ENCODE measurements around the gene KCTD1. TPM values are rescaled to one million over a fixed set of nuclear protein-coding genes. Genes with fewer than 3 reads are reported as not detected.

KCTD1 gene
- total and polyA plus RNA-seq, 8 donors, result 7.1 to 118 (median 12.9) TPM

- Histone ChIP-seq H3K27me3 (peaks cover 3 to 46% (median 15%) of the 10 kb centered on the region in 3 donors), H3K36me3 (no peaks in the 10 kb centered on the region), H3K4me3 (no peak overlapping the region), H3K9me3 (no peaks in the 10 kb centered on the region), H3K27ac (no peak overlapping the region), H3K4me1 (peaks cover 6 to 24% (median 23%) of the 10 kb centered on the region in 4 donors)
- intact Hi-C loops (cut with DNase I; ENCODE audit: low total_unique reads), result no loop called here
- TF ChIP-seq EP300 (IDR thresholded peaks at IDR 0.05) (no peak), POLR2AphosphoS5 (IDR thresholded peaks at IDR 0.05) (no peak), POLR2A (IDR thresholded peaks at IDR 0.05) (no peak), CTCF (IDR thresholded peaks at IDR 0.05) (no peak)
- no peak for DNase-seq
- WGBS, 5 donors, result 89 to 95% (median 90%) methylated on average over 1 of the region's 1 CpG
These were observed 5.6 kb upstream of the KCTD1 start for GRCh38 chr18:26553943-26554342.

DNA sequence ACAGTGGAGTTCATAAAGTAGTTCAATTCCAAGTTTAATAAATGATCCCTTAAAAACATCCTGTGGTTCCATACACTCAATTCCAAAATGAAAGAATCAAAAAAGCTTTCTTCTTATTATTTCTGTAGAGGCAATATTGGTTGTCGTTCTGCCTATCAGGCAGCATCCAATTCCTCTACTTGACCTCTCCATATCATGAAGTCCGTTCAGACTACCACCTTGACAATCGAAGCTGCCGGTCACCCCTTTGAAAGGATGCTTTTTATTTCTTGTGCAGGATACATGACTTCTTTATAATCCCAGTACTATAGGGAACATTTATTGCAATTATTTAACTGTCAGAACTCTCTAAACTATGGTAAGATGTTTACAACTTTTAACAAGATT is 3.3 kb upstream of the KCTD1 start:
- Histone ChIP-seq H3K4me3 (no peak overlapping the region), H3K9me3 (no peaks in the 10 kb centered on the region), H3K4me1 (peaks cover 17 to 40% (median 37%) of the 10 kb centered on the region in 4 donors), H3K27me3 (peaks cover 3 to 58% (median 15%) of the 10 kb centered on the region in 3 donors), H3K36me3 (no peaks in the 10 kb centered on the region), H3K27ac (no peak overlapping the region)
- 54 to 78% (median 64%) methylated on average over 4 of the region's 4 CpGs for WGBS, 5 donors
- no peak for TF ChIP-seq EP300 (IDR thresholded peaks at IDR 0.05)
- no peak for TF ChIP-seq POLR2AphosphoS5 (IDR thresholded peaks at IDR 0.05)
- no peak for TF ChIP-seq POLR2A (IDR thresholded peaks at IDR 0.05)
- no peak for TF ChIP-seq CTCF (IDR thresholded peaks at IDR 0.05)
- intact Hi-C loops (cut with DNase I; ENCODE audit: low total_unique reads), result no loop called here
- no peak for DNase-seq

DNA sequence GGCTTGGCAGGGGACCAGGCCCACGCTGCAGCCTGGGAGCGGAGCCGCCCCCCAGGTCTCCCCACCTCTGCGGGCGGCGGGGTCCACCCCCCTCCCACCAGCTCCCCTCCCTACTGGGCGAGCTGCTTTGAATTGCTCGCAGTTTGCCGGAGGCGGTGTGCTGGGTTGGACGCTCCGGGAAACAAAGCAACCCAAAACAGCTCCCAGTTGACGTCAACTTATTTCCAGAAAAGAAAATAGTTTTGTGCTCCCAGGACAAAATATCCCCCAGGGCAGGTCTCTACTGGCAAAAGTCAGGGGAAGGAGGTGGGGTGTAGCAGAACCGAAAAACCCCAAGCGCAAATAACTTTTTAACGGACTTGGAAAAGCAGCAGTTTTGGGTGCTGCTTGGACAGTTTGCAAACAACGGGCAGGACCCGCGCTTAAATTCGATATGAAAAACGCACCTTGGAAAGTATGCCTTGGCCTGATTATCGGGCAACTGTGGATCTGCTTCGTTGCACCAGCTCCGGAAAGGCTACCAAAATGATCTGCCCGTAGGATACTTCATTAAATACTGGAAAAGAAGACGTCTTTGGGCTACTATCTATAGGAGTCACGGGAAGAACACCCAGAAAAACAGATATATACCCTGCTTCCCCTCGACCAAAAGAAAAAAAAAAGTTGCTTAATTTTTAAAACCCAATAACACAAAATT is 2.8 kb upstream of the KCTD1 start:
- no peaks in the 10 kb centered on the region for H3K9me3 ChIP-seq
- WGBS, 5 donors, result 18 to 38% (median 27%) methylated on average over 21 to 28 of the region's 28 CpGs
- H3K4me3 ChIP-seq, result peak overlapping the region; percentile 65 to 90 (median 76)
- H3K27me3 ChIP-seq, result peaks cover 3 to 58% (median 15%) of the 10 kb centered on the region in 3 donors
- H3K27ac ChIP-seq, result peak overlapping the region in 2 of 5 donors; percentile 14 to 83
- DNase-seq, result peak in 1 of 2 donors; percentile 57
- TF ChIP-seq POLR2AphosphoS5 (IDR thresholded peaks at IDR 0.05), result no peak
- no peak for TF ChIP-seq CTCF (IDR thresholded peaks at IDR 0.05)
- TF ChIP-seq POLR2A (IDR thresholded peaks at IDR 0.05), result no peak
- TF ChIP-seq EP300 (IDR thresholded peaks at IDR 0.05), result no peak
- H3K36me3 ChIP-seq, result no peaks in the 10 kb centered on the region
- intact Hi-C loops (cut with DNase I; ENCODE audit: low total_unique reads), result no loop called here
- H3K4me1 ChIP-seq, result peaks cover 22 to 45% (median 42%) of the 10 kb centered on the region in 4 donors

GRCh38 chr18:26549263-26550094 is 1.1 kb upstream of the KCTD1 start:
- Histone ChIP-seq H3K27me3 (peaks cover 3 to 58% (median 15%) of the 10 kb centered on the region in 3 donors), H3K27ac (peak overlapping the region; percentile 77 to 85 (median 82)), H3K4me3 (peak overlapping the region; percentile 65 to 90 (median 76)), H3K9me3 (no peaks in the 10 kb centered on the region), H3K4me1 (peaks cover 39 to 62% (median 56%) of the 10 kb centered on the region in 4 donors), H3K36me3 (no peaks in the 10 kb centered on the region)
- WGBS, 5 donors, result 0 to 3% (median 0%) methylated on average over 22 to 71 of the region's 71 CpGs
- no peak for TF ChIP-seq EP300 (IDR thresholded peaks at IDR 0.05)
- TF ChIP-seq POLR2AphosphoS5 (IDR thresholded peaks at IDR 0.05), result peak in 1 of 3 donors; percentile 44
- peak in 1 of 4 donors; percentile 44 for TF ChIP-seq POLR2A (IDR thresholded peaks at IDR 0.05)
- intact Hi-C loops (cut with DNase I; ENCODE audit: low total_unique reads), result no loop called here
- DNase-seq, result peak; percentile 66 to 84

Measured in stomach (tissue), 9 donors.